T-helper 1 cell treated with Interleukin-12 subunit alpha and Interleukin-12 subunit beta and Interleukin-4 antibody, amounts not matched to agents 30 μg/mL and 1 μg/mL, for 36 hours (primary cell): Measurements from ENCODE around the gene TNS1.
"Not testable (repeated sequence)": the region's sequence is repeated elsewhere in the genome, so short reads cannot be mapped to it uniquely, and the experiment has no call there.

Experiments used
- H3K27ac Mint-ChIP-seq: one replicate; pipeline ENCODE4 v1.8.0; 2021; ENCODE audit warnings: mild to moderate bottlenecking, mixed read lengths
- H3K27me3 Mint-ChIP-seq: one replicate; pipeline ENCODE4 v1.8.0; 2021; ENCODE audit warnings: low read depth, mixed read lengths
- H3K36me3 Mint-ChIP-seq: one replicate; pipeline ENCODE4 v1.8.0; 2021; ENCODE audit warnings: low read depth, mixed read lengths
- H3K4me1 Mint-ChIP-seq: one replicate; pipeline ENCODE4 v1.8.0; 2021; ENCODE audit warnings: low read depth, mixed read lengths
- H3K4me3 Mint-ChIP-seq: one replicate; pipeline ENCODE4 v1.8.0; 2021; ENCODE audit warnings: mild to moderate bottlenecking, moderate library complexity, mixed read lengths
- H3K9me3 Mint-ChIP-seq: one replicate; pipeline ENCODE4 v1.8.0; 2021; ENCODE audit warnings: mixed read lengths

Gene TNS1

GRCh38 chr2:218024871-218025270 lies 22.1 kb upstream of the TNS1 start:
- no peaks in the 10 kb centered on the region for H3K27me3 Mint-ChIP-seq
- H3K27ac Mint-ChIP-seq, result no peak overlapping the region
- no peaks in the 10 kb centered on the region for H3K4me1 Mint-ChIP-seq
- H3K36me3 Mint-ChIP-seq, result no peaks in the 10 kb centered on the region
- no peaks in the 10 kb centered on the region for H3K9me3 Mint-ChIP-seq
- no peak overlapping the region for H3K4me3 Mint-ChIP-seq

GRCh38 chr2:218024336-218024735 lies 21.5 kb upstream of the TNS1 start:
- Mint-ChIP-seq H3K4me3 (no peak overlapping the region), H3K9me3 (no peaks in the 10 kb centered on the region), H3K27me3 (no peaks in the 10 kb centered on the region), H3K4me1 (no peaks in the 10 kb centered on the region), H3K36me3 (no peaks in the 10 kb centered on the region), H3K27ac (no peak overlapping the region)

- no peaks in the 10 kb centered on the region for H3K36me3 Mint-ChIP-seq
- no peaks in the 10 kb centered on the region for H3K4me1 Mint-ChIP-seq
- no peak overlapping the region for H3K4me3 Mint-ChIP-seq
- no peaks in the 10 kb centered on the region for H3K27me3 Mint-ChIP-seq
- no peaks in the 10 kb centered on the region for H3K9me3 Mint-ChIP-seq
- H3K27ac Mint-ChIP-seq, result no peak overlapping the region
These were observed 20.8 kb upstream of the TNS1 start for GRCh38 chr2:218023636-218024035.

- no peaks in the 10 kb centered on the region for H3K4me1 Mint-ChIP-seq
- H3K36me3 Mint-ChIP-seq, result no peaks in the 10 kb centered on the region
- no peak overlapping the region for H3K4me3 Mint-ChIP-seq
- no peak overlapping the region for H3K27ac Mint-ChIP-seq
- H3K9me3 Mint-ChIP-seq, result no peaks in the 10 kb centered on the region
- H3K27me3 Mint-ChIP-seq, result peaks cover 3% of the 10 kb centered on the region
These were observed 20.2 kb upstream of the TNS1 start for GRCh38 chr2:218022851-218023530.

GRCh38 chr2:218022131-218022850 lies 19.5 kb upstream of the TNS1 start:
- H3K27ac Mint-ChIP-seq, result no peak overlapping the region

GRCh38 chr2:218021536-218022071 lies 18.8 kb upstream of the TNS1 start:
- Mint-ChIP-seq H3K36me3 (no peaks in the 10 kb centered on the region), H3K4me1 (no peaks in the 10 kb centered on the region), H3K4me3 (no peak overlapping the region), H3K27me3 (peaks cover 4% of the 10 kb centered on the region), H3K9me3 (no peaks in the 10 kb centered on the region), H3K27ac (no peak overlapping the region)

More at GRCh38 chr2:218022131-218022850, 19.5 kb upstream of the TNS1 start:
- H3K4me1 Mint-ChIP-seq, result no peaks in the 10 kb centered on the region
- H3K36me3 Mint-ChIP-seq, result no peaks in the 10 kb centered on the region
- H3K9me3 Mint-ChIP-seq, result no peaks in the 10 kb centered on the region
- peaks cover 3% of the 10 kb centered on the region for H3K27me3 Mint-ChIP-seq
- no peak overlapping the region for H3K4me3 Mint-ChIP-seq

GRCh38 chr2:218020966-218021535 lies 18.3 kb upstream of the TNS1 start:
- H3K36me3 Mint-ChIP-seq, result no peaks in the 10 kb centered on the region
- H3K4me1 Mint-ChIP-seq, result no peaks in the 10 kb centered on the region
- no peak overlapping the region for H3K4me3 Mint-ChIP-seq
- H3K27me3 Mint-ChIP-seq, result peaks cover 7% of the 10 kb centered on the region
- no peaks in the 10 kb centered on the region for H3K9me3 Mint-ChIP-seq
- no peak overlapping the region for H3K27ac Mint-ChIP-seq

- H3K4me3 Mint-ChIP-seq, result no peak overlapping the region
- H3K27ac Mint-ChIP-seq, result no peak overlapping the region
- peaks cover 7% of the 10 kb centered on the region for H3K27me3 Mint-ChIP-seq
- no peaks in the 10 kb centered on the region for H3K36me3 Mint-ChIP-seq
- H3K4me1 Mint-ChIP-seq, result no peaks in the 10 kb centered on the region
- no peaks in the 10 kb centered on the region for H3K9me3 Mint-ChIP-seq
These were observed 17.5 kb upstream of the TNS1 start for GRCh38 chr2:218020281-218020680.

- no peak overlapping the region for H3K27ac Mint-ChIP-seq
- H3K4me3 Mint-ChIP-seq, result no peak overlapping the region
- H3K4me1 Mint-ChIP-seq, result no peaks in the 10 kb centered on the region
- peaks cover 7% of the 10 kb centered on the region for H3K27me3 Mint-ChIP-seq
- no peaks in the 10 kb centered on the region for H3K9me3 Mint-ChIP-seq
- no peaks in the 10 kb centered on the region for H3K36me3 Mint-ChIP-seq
These were observed 16.7 kb upstream of the TNS1 start for GRCh38 chr2:218019411-218020060.

- H3K4me1 Mint-ChIP-seq, H3K4me3 Mint-ChIP-seq, H3K36me3 Mint-ChIP-seq: not testable (repeated sequence)
These were observed 16.0 kb upstream of the TNS1 start for GRCh38 chr2:218018842-218019125.

GRCh38 chr2:218017211-218018053 lies 14.6 kb upstream of the TNS1 start:
- Mint-ChIP-seq H3K27ac (no peak overlapping the region), H3K4me3 (no peak overlapping the region), H3K27me3 (peaks cover 12% of the 10 kb centered on the region), H3K4me1 (no peaks in the 10 kb centered on the region), H3K9me3 (no peaks in the 10 kb centered on the region), H3K36me3 (no peaks in the 10 kb centered on the region)

More at GRCh38 chr2:218018842-218019125, 16.0 kb upstream of the TNS1 start:
- not testable (repeated sequence) for H3K27me3 Mint-ChIP-seq, H3K27ac Mint-ChIP-seq, H3K9me3 Mint-ChIP-seq

- Mint-ChIP-seq H3K4me1 (no peaks in the 10 kb centered on the region), H3K9me3 (no peaks in the 10 kb centered on the region)
These were observed 14.0 kb upstream of the TNS1 start for GRCh38 chr2:218016810-218017209.

GRCh38 chr2:218015586-218016521 lies 13.1 kb upstream of the TNS1 start:
- Mint-ChIP-seq H3K27me3 (peaks cover 27% of the 10 kb centered on the region), H3K9me3 (no peaks in the 10 kb centered on the region), H3K4me1 (peaks cover 4% of the 10 kb centered on the region), H3K27ac (no peak overlapping the region), H3K4me3 (no peak overlapping the region), H3K36me3 (no peaks in the 10 kb centered on the region)

More at GRCh38 chr2:218016810-218017209, 14.0 kb upstream of the TNS1 start:
- peaks cover 18% of the 10 kb centered on the region for H3K27me3 Mint-ChIP-seq
- no peak overlapping the region for H3K27ac Mint-ChIP-seq
- no peak overlapping the region for H3K4me3 Mint-ChIP-seq
- no peaks in the 10 kb centered on the region for H3K36me3 Mint-ChIP-seq
